K562 (cell line): ENCODE measurements around the gene FRMPD1. TPM values are rescaled to one million over a fixed set of nuclear protein-coding genes. Genes with fewer than 3 reads are reported as not detected.

Experiments
- ATAC-seq: fragments of 200-7000 bp; cut with Tn5 transposase; 3 replicates; pipeline ENCODE4 v1.9.1; 2020; ENCODE audit warnings: moderate library complexity
- BruUV-seq: library from RNA; stranded (reverse); fragments of 400-500 nt; replicated peaks from 2 replicates; lab custom pipeline; 2021; lab: Mats Ljungman, UMichigan
- CTCF ChIA-PET: fragments of 300-600 bp; formaldehyde crosslinking; extraction: SDS; loops from one replicate; lab custom pipeline; 2021; ENCODE audit warnings: low intra/inter-chr PET ratio; lab: Yijun Ruan, JAX
- POLR2A ChIA-PET: fragments of 300-600, 350-650 bp; sonication (Branson Sonifier 250); formaldehyde crosslinking; extraction: SDS; loops from one replicate; lab custom pipeline; 2021; ENCODE audit warnings: antibody characterized with exemption, inconsistent platforms; lab: Yijun Ruan, JAX
- DNase-seq, 4 experiments: peaks; one replicate each; pipeline versions ENCODE4 v3.0.0 to v3.0.0-alpha.2; 2011 to 2018; ENCODE audit warnings: low spot score in 3 of 4, mixed read lengths in 3 of 4; ENCODE audit errors: extremely low read depth in 1 of 4
- FAIRE-seq: peaks from 2 replicates; lab custom pipeline; 2011; peaks lifted over from hg19 to GRCh38; lab: Jason Lieb, UNC
- H2AFZ ChIP-seq: 2 replicates; pipeline ENCODE4 v1.6.0; 2011; ENCODE audit warnings: low read depth, low read length, control low read depth, inconsistent platforms
- H3K27ac ChIP-seq: fragments of 200-600 bp; 3 replicates; pipeline ENCODE4 v1.8.0; 2011; ENCODE audit warnings: low read depth, mild to moderate bottlenecking, control low read depth, inconsistent platforms, low read length, moderate library complexity, mixed read lengths; ENCODE audit errors: extremely low read depth
- H3K27me3 ChIP-seq, 2 experiments: fragments of 300-600 bp in 1 of 2; 2 replicates in 1 of 2; 3 replicates in 1 of 2; pipeline versions ENCODE4 v1.6.0 to v1.8.0; 2011; ENCODE audit warnings: inconsistent platforms in 2 of 2, low read length in 2 of 2, mild to moderate bottlenecking in 1 of 2, mixed read lengths in 1 of 2, moderate library complexity in 1 of 2; ENCODE audit not compliant: control insufficient read depth in 2 of 2, insufficient read depth in 2 of 2
- H3K36me3 ChIP-seq: fragments of 300-600 bp; 3 replicates; pipeline ENCODE4 v1.8.0; 2011; ENCODE audit warnings: mild to moderate bottlenecking, low read length, inconsistent platforms; ENCODE audit not compliant: control insufficient read depth, insufficient read depth
- H3K4me1 ChIP-seq, 2 experiments: fragments of 200-600 bp in 1 of 2; replicated peaks in 1 of 2; 2 replicates in 1 of 2; 3 replicates in 1 of 2; pipeline versions ENCODE4 v1.5.1 to v1.8.0; 2011; ENCODE audit warnings: inconsistent platforms in 2 of 2, low read length in 2 of 2, mild to moderate bottlenecking in 1 of 2, mixed read lengths in 1 of 2, moderate library complexity in 1 of 2; ENCODE audit not compliant: control insufficient read depth in 2 of 2, insufficient read depth in 2 of 2
- H3K4me2 ChIP-seq: 2 replicates; pipeline ENCODE4 v1.6.1; 2011; ENCODE audit warnings: low read length, control low read depth, inconsistent platforms, mixed read lengths; ENCODE audit not compliant: insufficient read depth
- H3K4me3 ChIP-seq: fragments of 200-600 bp; sonication (generic), shearing (Covaris generic); 2 replicates; pipeline ENCODE4 v1.5.1; 2016; ENCODE audit warnings: control low read depth, inconsistent platforms
- H3K79me2 ChIP-seq: fragments of 200-600 bp; 3 replicates; pipeline ENCODE4 v1.8.0; 2011; ENCODE audit warnings: low read length, inconsistent platforms; ENCODE audit not compliant: control insufficient read depth, insufficient read depth
- H3K9ac ChIP-seq, 2 experiments: 2 replicates each; pipeline versions ENCODE4 v1.6.0 to v1.6.1; 2011; ENCODE audit warnings: low read depth in 2 of 2, low read length in 2 of 2, control low read depth in 1 of 2, inconsistent platforms in 1 of 2, mild to moderate bottlenecking in 1 of 2, mixed read lengths in 1 of 2; ENCODE audit not compliant: insufficient read depth in 1 of 2
- H3K9me1 ChIP-seq: one replicate; pipeline ENCODE4 v1.6.0; 2011; ENCODE audit warnings: inconsistent platforms, mild to moderate bottlenecking, low read length, moderate library complexity; ENCODE audit not compliant: control insufficient read depth, insufficient read depth
- H3K9me3 ChIP-seq: replicated peaks from 2 replicates; pipeline ENCODE4 v1.5.1; 2011; ENCODE audit warnings: low read depth, low read length, inconsistent platforms; ENCODE audit not compliant: control insufficient read depth, insufficient read depth
- H4K20me1 ChIP-seq: replicated peaks from 2 replicates; pipeline ENCODE4 v1.6.1; 2011; ENCODE audit warnings: low read length, inconsistent platforms, mixed read lengths; ENCODE audit not compliant: control insufficient read depth, insufficient read depth
- C11orf30 ChIP-seq: fragments of 450-650 bp; IDR thresholded peaks from 2 replicates; pipeline ENCODE4 v1.6.1; 2016; ENCODE audit warnings: low read depth, mild to moderate bottlenecking
- CXXC5 ChIP-seq: fragments of 250-450 bp; sonication (Bioruptor Pico); IDR thresholded peaks from 2 replicates; pipeline ENCODE4 v1.8.0; 2022; ENCODE audit warnings: inconsistent platforms, mild to moderate bottlenecking, moderate library complexity
- DLX4 ChIP-seq: fragments of 250-450 bp; sonication (Bioruptor Pico); IDR thresholded peaks from 2 replicates; pipeline ENCODE4 v1.6.1; 2021; ENCODE audit warnings: mild to moderate bottlenecking
- DNMT1 ChIP-seq: fragments of 450-650 bp; IDR thresholded peaks from 2 replicates; pipeline ENCODE4 v1.6.1; 2016; ENCODE audit warnings: antibody characterized with exemption, mild to moderate bottlenecking
- E2F5 ChIP-seq: sonication (generic); formaldehyde crosslinking; IDR thresholded peaks from 2 replicates; pipeline ENCODE4 v1.8.0; 2022; ENCODE audit warnings: mild to moderate bottlenecking, missing genetic modification reagents
- MCM5 ChIP-seq: fragments of 450-650 bp; IDR thresholded peaks from 2 replicates; pipeline ENCODE4 v1.6.1; 2016; ENCODE audit warnings: low read depth
- MIER1 ChIP-seq: fragments of 450-650 bp; IDR thresholded peaks from 2 replicates; pipeline ENCODE4 v1.6.1; 2016; ENCODE audit warnings: antibody characterized with exemption, mild to moderate bottlenecking, low read depth
- MLLT1 ChIP-seq, 2 experiments: fragments of 450-650 bp; IDR thresholded peaks; 2 replicates each; pipeline ENCODE4 v1.6.1; 2016
- TSC22D4 ChIP-seq: fragments of 450-650 bp; IDR thresholded peaks from 2 replicates; pipeline ENCODE4 v1.6.1; 2016; ENCODE audit warnings: missing genetic modification characterization, missing biosample characterization, control low read depth
- ZNF316 ChIP-seq: fragments of 450-650 bp; IDR thresholded peaks from 2 replicates; pipeline ENCODE4 v1.6.1; 2016
- WGBS: fragments of 100-300 bp; shearing (Covaris generic); methylation state at CpG from one replicate; pipeline ENCODE4 v1.1.6; 2016; ENCODE audit warnings: low coverage, mixed read lengths; ENCODE audit not compliant: insufficient coverage; ENCODE audit errors: missing lambda C conversion rate; 5-methylcytosine and 5-hydroxymethylcytosine counted together
- in situ Hi-C: fragments of 300-500 bp; cut with MboI; formaldehyde crosslinking; loops from 4 replicates; pipeline ENCODE4 v1.15.0; 2018; ENCODE audit warnings: inconsistent platforms, mixed read lengths
- intact Hi-C: fragments of 100-400 bp; cut with micrococcal nuclease; formaldehyde crosslinking; loops from 2 replicates; pipeline ENCODE4 v1.14.2; 2022
- polyA plus RNA-seq, 8 experiments: library from polyadenylated mRNA; depleted of rRNA in 4 of 8; stranded (reverse) in 5 of 8; unstranded in 3 of 8; fragments of >200 nt; fragmentation: Nextera tagmentation in 2 of 8; fragmentation: Illumina TruSeq in 1 of 8; extraction: Ambion mirVana in 2 of 8; extraction: Trizol in 1 of 8; gene quantifications; 2 replicates each; pipeline versions ENCODE4 v1.2.1 to v1.2.3, GENCODE V29; 2011 to 2014; ENCODE audit warnings: inconsistent platforms in 1 of 8, missing spikeins in 1 of 8
- total RNA-seq, 7 experiments: library from RNA; depleted of rRNA in 6 of 7; stranded (reverse); fragments of >200 nt in 6 of 7; fragmentation: Illumina TruSeq in 2 of 7; extraction: Trizol in 2 of 7; gene quantifications; 2 replicates each; pipeline versions ENCODE4 v1.2.1 to v1.2.3, GENCODE V29; 2011 to 2021; ENCODE audit warnings: low replicate concordance in 1 of 7

Gene FRMPD1
- total and polyA plus RNA-seq, 9 of the 15 experiments (the other 6 are each of a cell fraction or from before 2014, with no cell fraction given) = not detected

- no peaks in the 10 kb centered on the region for H3K9me3 ChIP-seq
- DNase-seq = no peak
- H4K20me1 ChIP-seq = 0 out of 2 replicates have a peak, but pooled peaks cover 6% of the 10 kb centered on the region
- peaks cover 3% of the 10 kb centered on the region for H3K9me1 ChIP-seq
- no TSS peak for BruUV-seq
- CTCF ChIA-PET = no interaction called here
- no peak overlapping the region for H3K4me3 ChIP-seq
- in situ Hi-C loops (no loop called here), intact Hi-C loops (no loop called here)
- 2% methylated on average over 10 of the region's 10 CpGs for WGBS
- no peak overlapping the region for H3K9ac ChIP-seq
- H3K27ac ChIP-seq = no peak overlapping the region
- H3K27me3 ChIP-seq = peaks cover 30 to 50% of the 10 kb centered on the region in 2 experiments
- POLR2A ChIA-PET = interaction anchor here (0.7 kb wide), 1 partner anchor 171 kb away, joined by 3 read pairs; no protein-coding TSS in a partner anchor
- H3K4me1 ChIP-seq = peaks cover 3 to 5% of the 10 kb centered on the region in 2 experiments; a peak in 2 of 5 replicates
- no peak for FAIRE-seq
- H2AFZ ChIP-seq = no peak overlapping the region
- no peak overlapping the region for H3K4me2 ChIP-seq
- no peaks in the 10 kb centered on the region for H3K36me3 ChIP-seq
- ATAC-seq = no peak
- no peak for TF ChIP-seq CXXC5 (CRISPR knock-in tag)
- TF ChIP-seq MIER1 = no peak
- no peaks in the 10 kb centered on the region for H3K79me2 ChIP-seq
Observed at GRCh38 chr9:37683531-37684371, 33.0 kb downstream of the FRMPD1 start.

- H4K20me1 ChIP-seq = no peaks in the 10 kb centered on the region
- H3K9me1 ChIP-seq = no peaks in the 10 kb centered on the region
- no peak overlapping the region for H2AFZ ChIP-seq
- ATAC-seq = peak; percentile 74
- H3K4me2 ChIP-seq = no peak overlapping the region; the same call in 1 of the 2 replicates
- no peak for FAIRE-seq
- BruUV-seq = no TSS peak
- in situ Hi-C loops (no loop called here), intact Hi-C loops (no loop called here)
- ChIA-PET CTCF (no interaction called here), POLR2A (interaction anchor here (1.0 to 1.7 kb wide), 3 partner anchors 10 to 105 kb away, joined by 3 to 12 read pairs (median 5); no protein-coding TSS in a partner anchor)
- H3K36me3 ChIP-seq = no peaks in the 10 kb centered on the region
- H3K9me3 ChIP-seq = no peaks in the 10 kb centered on the region
- no peaks in the 10 kb centered on the region for H3K79me2 ChIP-seq
- H3K4me1 ChIP-seq = no peaks in the 10 kb centered on the region; a peak in 1 of 5 replicates
- H3K9ac ChIP-seq = no peak overlapping the region
- 5% methylated on average over 11 of the region's 11 CpGs for WGBS
- no peak for DNase-seq
- peaks cover 3 to 17% of the 10 kb centered on the region in 2 experiments; a peak in 3 of 5 replicates for H3K27me3 ChIP-seq
- H3K4me3 ChIP-seq = no peak overlapping the region
- no peak overlapping the region for H3K27ac ChIP-seq
- TF ChIP-seq ZNF316 = peak; percentile 72
- TF ChIP-seq C11orf30 = peak; percentile 46; the same call in 1 of the 2 replicates
- TF ChIP-seq MCM5 = 0 out of 2 replicates have a peak, but pooled peaks have one; percentile 69
- no peak for TF ChIP-seq DLX4 (CRISPR knock-in tag)
- TF ChIP-seq DNMT1 = no peak
- no peak for TF ChIP-seq E2F5 (CRISPR knock-in tag)
- TF ChIP-seq TSC22D4 (tag) = 0 out of 2 replicates have a peak, but pooled peaks have one; percentile 86
- TF ChIP-seq MLLT1 (IDR thresholded peaks at IDR 0.05) = 0 out of 4 replicates have a peak, but pooled peaks of 1 of the 2 experiments have one; percentile 42
Observed at GRCh38 chr9:37692622-37693221, 42.0 kb downstream of the FRMPD1 start.
